Gastrocnemius medialis (tissue), 4 donors: ENCODE measurements around the gene SFXN5.

Experiments
- CTCF ChIP-seq, 5 experiments: fragments of 450-650 bp in 3 of 5; fragments of 200-600 bp in 2 of 5; sonication (generic) in 2 of 5; IDR thresholded peaks in 4 of 5; conservative IDR thresholded peaks in 1 of 5; 1 replicate in 4 of 5; 2 replicates in 1 of 5; pipeline ENCODE4 v1.5.1; 2016 to 2019; ENCODE audit warnings: antibody characterized with exemption in 5 of 5, mild to moderate bottlenecking in 3 of 5, moderate library complexity in 3 of 5
- POLR2A ChIP-seq, 2 donors: fragments of 450-650 bp; IDR thresholded peaks; one replicate each; pipeline ENCODE4 v1.6.1; 2017; ENCODE audit warnings: antibody characterized with exemption in 2 of 2, mild to moderate bottlenecking in 2 of 2, moderate library complexity in 2 of 2

DNA sequence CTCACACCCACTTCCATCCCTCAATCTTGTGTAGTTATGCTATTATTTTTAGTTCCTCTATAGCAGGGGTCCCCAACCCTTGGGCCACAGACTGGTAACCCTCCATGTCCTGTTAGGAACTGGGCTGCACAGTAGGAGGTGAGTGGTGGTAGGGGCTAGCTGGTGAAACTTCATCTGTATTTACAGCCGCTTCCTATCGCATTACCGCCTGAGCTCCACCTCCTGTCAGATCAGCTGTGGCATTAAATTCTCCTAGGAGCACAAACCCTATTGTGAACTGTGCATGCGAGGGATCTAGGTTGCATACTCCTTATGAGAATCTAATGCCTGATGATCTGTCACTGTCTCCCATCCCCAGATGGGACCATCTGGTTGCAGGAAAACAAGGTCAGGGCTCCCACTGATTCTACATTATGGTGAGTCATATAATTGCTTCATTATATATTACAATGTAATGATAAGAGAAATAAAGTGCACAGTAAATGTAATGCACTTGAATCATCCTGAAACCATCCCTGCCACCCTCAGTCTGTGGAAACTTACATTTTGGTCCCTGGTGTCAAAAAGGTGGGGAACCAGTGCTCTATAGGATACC lies 42.9 kb upstream of the SFXN5 start:
- TF ChIP-seq POLR2A (IDR thresholded peaks at IDR 0.05) (no peak), CTCF (IDR thresholded peaks at IDR 0.05 in 4 of 5, conservative IDR thresholded peaks at IDR 0.05 in 1 of 5) (no peak)
